SK-N-SH treated with all-trans-retinoic acid at 6 μM for 48 hours (cell line): ENCODE measurements around the gene KIF3B.

Source experiments
- ATAC-seq: fragments of 200-7000 bp; cut with Tn5 transposase; 3 replicates; pipeline ENCODE4 v1.9.1; 2020; ENCODE audit warnings: mild to moderate bottlenecking, moderate library complexity
- BACH2 ChIP-seq: fragments of 250-450 bp; sonication (Bioruptor Pico); IDR thresholded peaks from 2 replicates; pipeline ENCODE4 v1.9.0; 2021; ENCODE audit warnings: mild to moderate bottlenecking, borderline replicate concordance
- CSDC2 ChIP-seq: fragments of 250-450 bp; sonication (Bioruptor Pico); IDR thresholded peaks from 2 replicates; pipeline ENCODE4 v1.5.0; 2020; ENCODE audit warnings: mild to moderate bottlenecking, moderate library complexity
- CSRNP3 ChIP-seq: fragments of 250-450 bp; sonication (Bioruptor Pico); IDR thresholded peaks from 2 replicates; pipeline ENCODE4 v1.5.1; 2021; ENCODE audit warnings: mild to moderate bottlenecking, moderate library complexity
- ESRRG ChIP-seq: fragments of 250-450 bp; sonication (Bioruptor Pico); IDR thresholded peaks from 2 replicates; pipeline ENCODE4 v1.6.1; 2021; ENCODE audit warnings: mild to moderate bottlenecking
- GLIS3 ChIP-seq: fragments of 250-450 bp; sonication (Bioruptor Pico); IDR thresholded peaks from 2 replicates; pipeline ENCODE4 v1.5.0; 2020; ENCODE audit warnings: mild to moderate bottlenecking, moderate library complexity
- ISL1 ChIP-seq: fragments of 250-450 bp; sonication (Bioruptor Pico); IDR thresholded peaks from 2 replicates; pipeline ENCODE4 v2.1.2; 2022; ENCODE audit warnings: mild to moderate bottlenecking, moderate library complexity
- OSR1 ChIP-seq: fragments of 250-450 bp; sonication (Bioruptor Pico); IDR thresholded peaks from 2 replicates; pipeline ENCODE4 v1.8.0; 2022; ENCODE audit warnings: moderate library complexity, mild to moderate bottlenecking, inconsistent platforms
- PATZ1 ChIP-seq: fragments of 250-450 bp; sonication (Bioruptor Pico); IDR thresholded peaks from 2 replicates; pipeline ENCODE4 v1.8.0; 2020; ENCODE audit warnings: mild to moderate bottlenecking, moderate library complexity, borderline replicate concordance
- POU6F1 ChIP-seq: fragments of 250-450 bp; sonication (Bioruptor Pico); IDR thresholded peaks from 2 replicates; pipeline ENCODE4 v1.8.0; 2021; ENCODE audit warnings: low read depth, mild to moderate bottlenecking, moderate library complexity, borderline replicate concordance
- RARB ChIP-seq: fragments of 250-450 bp; sonication (Bioruptor Pico); IDR thresholded peaks from 2 replicates; pipeline ENCODE4 v1.8.0; 2021; ENCODE audit warnings: mild to moderate bottlenecking, moderate library complexity
- SNAI2 ChIP-seq: fragments of 250-450 bp; sonication (Bioruptor Pico); IDR thresholded peaks from 2 replicates; pipeline ENCODE4 v1.5.0; 2020; ENCODE audit warnings: mild to moderate bottlenecking, moderate library complexity
- TCF4 ChIP-seq: fragments of 250-450 bp; sonication (Bioruptor Pico); IDR thresholded peaks from 2 replicates; pipeline ENCODE4 v1.8.0; 2021; ENCODE audit warnings: mild to moderate bottlenecking, moderate library complexity, borderline replicate concordance
- TOX ChIP-seq: fragments of 250-450 bp; sonication (Bioruptor Pico); IDR thresholded peaks from 2 replicates; pipeline ENCODE4 v1.8.0; 2021; ENCODE audit warnings: mild to moderate bottlenecking, moderate library complexity, borderline replicate concordance
- ZC3H10 ChIP-seq: fragments of 250-450 bp; sonication (Bioruptor Pico); IDR thresholded peaks from 2 replicates; pipeline ENCODE4 v1.5.1; 2021; ENCODE audit warnings: mild to moderate bottlenecking, moderate library complexity
- ZFP30 ChIP-seq: fragments of 450-650 bp; formaldehyde crosslinking; IDR thresholded peaks from 2 replicates; pipeline ENCODE4 v1.5.0; 2022; ENCODE audit warnings: mild to moderate bottlenecking, moderate library complexity
- ZNF565 ChIP-seq: fragments of 450-650 bp; formaldehyde crosslinking; conservative IDR thresholded peaks from 2 replicates; pipeline ENCODE4 v1.5.0; 2020; ENCODE audit warnings: low read depth, mild to moderate bottlenecking, moderate library complexity
- ZNF70 ChIP-seq: fragments of 450-650 bp; formaldehyde crosslinking; IDR thresholded peaks from 2 replicates; pipeline ENCODE4 v1.5.0; 2020; ENCODE audit warnings: mild to moderate bottlenecking, moderate library complexity
- ZNF8 ChIP-seq: fragments of 450-650 bp; formaldehyde crosslinking; IDR thresholded peaks from 2 replicates; pipeline ENCODE4 v1.5.0; 2020; ENCODE audit warnings: mild to moderate bottlenecking, moderate library complexity
- TF ChIP-seq, protein P1 (sequence below): fragments of 250-450 bp; sonication (Bioruptor Pico); IDR thresholded peaks from 2 replicates; pipeline ENCODE4 v1.5.1; 2020; ENCODE audit warnings: low read depth, mild to moderate bottlenecking, moderate library complexity
- TF ChIP-seq, protein P2 (sequence below): fragments of 250-450 bp; sonication (Bioruptor Pico); IDR thresholded peaks from 2 replicates; pipeline ENCODE4 v1.5.0; 2020; ENCODE audit warnings: mild to moderate bottlenecking, moderate library complexity

The KIF3B gene

GRCh38 chr20:32366380-32366779, 88.9 kb downstream of the KIF3B start:
- no peak for ATAC-seq
- TF ChIP-seq RARB (CRISPR knock-in tag) (no peak), GLIS3 (no peak), ZNF70 (CRISPR knock-in tag) (no peak), SNAI2 (CRISPR knock-in tag) (no peak), POU6F1 (CRISPR knock-in tag) (no peak), CSDC2 (CRISPR knock-in tag) (no peak), ESRRG (CRISPR knock-in tag) (no peak), PATZ1 (CRISPR knock-in tag) (no peak), BACH2 (CRISPR knock-in tag) (no peak), TCF4 (CRISPR knock-in tag) (no peak), ZNF8 (CRISPR knock-in tag) (no peak), ZNF565 (CRISPR knock-in tag) (no peak)
- TF ChIP-seq, protein P1, sequence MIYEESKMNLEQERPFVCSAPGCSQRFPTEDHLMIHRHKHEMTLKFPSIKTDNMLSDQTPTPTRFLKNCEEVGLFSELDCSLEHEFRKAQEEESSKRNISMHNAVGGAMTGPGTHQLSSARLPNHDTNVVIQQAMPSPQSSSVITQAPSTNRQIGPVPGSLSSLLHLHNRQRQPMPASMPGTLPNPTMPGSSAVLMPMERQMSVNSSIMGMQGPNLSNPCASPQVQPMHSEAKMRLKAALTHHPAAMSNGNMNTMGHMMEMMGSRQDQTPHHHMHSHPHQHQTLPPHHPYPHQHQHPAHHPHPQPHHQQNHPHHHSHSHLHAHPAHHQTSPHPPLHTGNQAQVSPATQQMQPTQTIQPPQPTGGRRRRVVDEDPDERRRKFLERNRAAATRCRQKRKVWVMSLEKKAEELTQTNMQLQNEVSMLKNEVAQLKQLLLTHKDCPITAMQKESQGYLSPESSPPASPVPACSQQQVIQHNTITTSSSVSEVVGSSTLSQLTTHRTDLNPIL (CRISPR knock-in tag), result no peak

DNA sequence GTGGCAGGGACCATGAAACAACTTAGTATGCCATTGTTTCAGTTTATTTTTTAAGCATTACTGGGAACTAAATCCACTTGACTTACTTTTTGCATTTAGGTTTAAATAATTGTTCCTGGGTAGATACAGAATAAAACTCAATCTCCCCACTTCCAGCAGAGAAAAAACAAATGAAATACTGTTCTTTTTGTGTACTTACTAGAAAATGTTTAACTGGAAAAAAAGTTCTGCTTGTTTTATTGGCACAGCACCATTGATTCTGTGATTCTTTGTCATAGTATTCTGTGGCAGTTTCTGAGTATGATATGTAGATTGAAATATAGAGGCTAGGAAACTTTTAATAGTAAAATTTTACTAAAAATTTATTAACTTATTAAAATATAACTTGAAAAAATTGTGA, 90.9 kb downstream of the KIF3B start:
- TF ChIP-seq PATZ1 (CRISPR knock-in tag), result no peak
- TF ChIP-seq POU6F1 (CRISPR knock-in tag), result no peak
- TF ChIP-seq, protein P2, sequence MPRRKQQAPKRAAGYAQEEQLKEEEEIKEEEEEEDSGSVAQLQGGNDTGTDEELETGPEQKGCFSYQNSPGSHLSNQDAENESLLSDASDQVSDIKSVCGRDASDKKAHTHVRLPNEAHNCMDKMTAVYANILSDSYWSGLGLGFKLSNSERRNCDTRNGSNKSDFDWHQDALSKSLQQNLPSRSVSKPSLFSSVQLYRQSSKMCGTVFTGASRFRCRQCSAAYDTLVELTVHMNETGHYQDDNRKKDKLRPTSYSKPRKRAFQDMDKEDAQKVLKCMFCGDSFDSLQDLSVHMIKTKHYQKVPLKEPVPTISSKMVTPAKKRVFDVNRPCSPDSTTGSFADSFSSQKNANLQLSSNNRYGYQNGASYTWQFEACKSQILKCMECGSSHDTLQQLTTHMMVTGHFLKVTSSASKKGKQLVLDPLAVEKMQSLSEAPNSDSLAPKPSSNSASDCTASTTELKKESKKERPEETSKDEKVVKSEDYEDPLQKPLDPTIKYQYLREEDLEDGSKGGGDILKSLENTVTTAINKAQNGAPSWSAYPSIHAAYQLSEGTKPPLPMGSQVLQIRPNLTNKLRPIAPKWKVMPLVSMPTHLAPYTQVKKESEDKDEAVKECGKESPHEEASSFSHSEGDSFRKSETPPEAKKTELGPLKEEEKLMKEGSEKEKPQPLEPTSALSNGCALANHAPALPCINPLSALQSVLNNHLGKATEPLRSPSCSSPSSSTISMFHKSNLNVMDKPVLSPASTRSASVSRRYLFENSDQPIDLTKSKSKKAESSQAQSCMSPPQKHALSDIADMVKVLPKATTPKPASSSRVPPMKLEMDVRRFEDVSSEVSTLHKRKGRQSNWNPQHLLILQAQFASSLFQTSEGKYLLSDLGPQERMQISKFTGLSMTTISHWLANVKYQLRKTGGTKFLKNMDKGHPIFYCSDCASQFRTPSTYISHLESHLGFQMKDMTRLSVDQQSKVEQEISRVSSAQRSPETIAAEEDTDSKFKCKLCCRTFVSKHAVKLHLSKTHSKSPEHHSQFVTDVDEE (CRISPR knock-in tag), result no peak
- no peak for TF ChIP-seq ISL1 (CRISPR knock-in tag)
- TF ChIP-seq GLIS3, result no peak
- no peak for TF ChIP-seq ZFP30 (CRISPR knock-in tag)
- no peak for TF ChIP-seq ESRRG (CRISPR knock-in tag)
- no peak for TF ChIP-seq TOX (CRISPR knock-in tag)
- TF ChIP-seq ZC3H10, result no peak
- TF ChIP-seq TCF4 (CRISPR knock-in tag), result no peak
- TF ChIP-seq, all 23 proteins: peak for 0
- no peak for ATAC-seq

- TF ChIP-seq GLIS3, result no peak
- no peak for TF ChIP-seq OSR1
- TF ChIP-seq RARB (CRISPR knock-in tag), result no peak
- TF ChIP-seq CSRNP3 (CRISPR knock-in tag), result no peak
- no peak for TF ChIP-seq ZFP30 (CRISPR knock-in tag)
- TF ChIP-seq TCF4 (CRISPR knock-in tag), result no peak
- no peak for TF ChIP-seq TOX (CRISPR knock-in tag)
- TF ChIP-seq BACH2 (CRISPR knock-in tag), result no peak
- TF ChIP-seq POU6F1 (CRISPR knock-in tag), result no peak
- no peak for TF ChIP-seq SNAI2 (CRISPR knock-in tag)
- no peak for TF ChIP-seq PATZ1 (CRISPR knock-in tag)
- no peak for ATAC-seq
Observed at GRCh38 chr20:32368925-32369324, 91.5 kb downstream of the KIF3B start.
